ENCODE data around the gene KIAA1217. TPM values are rescaled to one million over a fixed set of nuclear protein-coding genes. Genes with fewer than 3 reads are reported as not detected.

KIAA1217 gene
- total and polyA plus RNA-seq, 9 of the 15 experiments (the other 6 are each of a cell fraction or from before 2014, with no cell fraction given), result 0.04 TPM; not detected in 8

GRCh38 chr10:24172909-24173308 lies 36.0 kb upstream of the KIAA1217 start (continued):
- TF ChIP-seq BRF1 (IDR thresholded peaks at IDR 0.05; ENCODE audit: borderline replicate concordance, extremely low read depth, insufficient read length), result no peak
- TF ChIP-seq, protein P1, sequence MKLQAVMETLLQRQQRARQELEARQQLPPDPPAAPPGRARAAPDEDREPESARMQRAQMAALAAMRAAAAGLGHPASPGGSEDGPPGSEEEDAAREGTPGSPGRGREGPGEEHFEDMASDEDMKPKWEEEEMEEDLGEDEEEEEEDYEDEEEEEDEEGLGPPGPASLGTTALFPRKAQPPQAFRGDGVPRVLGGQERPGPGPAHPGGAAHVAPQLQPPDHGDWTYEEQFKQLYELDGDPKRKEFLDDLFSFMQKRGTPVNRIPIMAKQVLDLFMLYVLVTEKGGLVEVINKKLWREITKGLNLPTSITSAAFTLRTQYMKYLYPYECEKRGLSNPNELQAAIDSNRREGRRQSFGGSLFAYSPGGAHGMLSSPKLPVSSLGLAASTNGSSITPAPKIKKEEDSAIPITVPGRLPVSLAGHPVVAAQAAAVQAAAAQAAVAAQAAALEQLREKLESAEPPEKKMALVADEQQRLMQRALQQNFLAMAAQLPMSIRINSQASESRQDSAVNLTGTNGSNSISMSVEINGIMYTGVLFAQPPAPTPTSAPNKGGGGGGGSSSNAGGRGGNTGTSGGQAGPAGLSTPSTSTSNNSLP (IDR thresholded peaks at IDR 0.05; ENCODE audit: borderline replicate concordance, low read depth, low read length), result no peak
- TF ChIP-seq, protein P2, sequence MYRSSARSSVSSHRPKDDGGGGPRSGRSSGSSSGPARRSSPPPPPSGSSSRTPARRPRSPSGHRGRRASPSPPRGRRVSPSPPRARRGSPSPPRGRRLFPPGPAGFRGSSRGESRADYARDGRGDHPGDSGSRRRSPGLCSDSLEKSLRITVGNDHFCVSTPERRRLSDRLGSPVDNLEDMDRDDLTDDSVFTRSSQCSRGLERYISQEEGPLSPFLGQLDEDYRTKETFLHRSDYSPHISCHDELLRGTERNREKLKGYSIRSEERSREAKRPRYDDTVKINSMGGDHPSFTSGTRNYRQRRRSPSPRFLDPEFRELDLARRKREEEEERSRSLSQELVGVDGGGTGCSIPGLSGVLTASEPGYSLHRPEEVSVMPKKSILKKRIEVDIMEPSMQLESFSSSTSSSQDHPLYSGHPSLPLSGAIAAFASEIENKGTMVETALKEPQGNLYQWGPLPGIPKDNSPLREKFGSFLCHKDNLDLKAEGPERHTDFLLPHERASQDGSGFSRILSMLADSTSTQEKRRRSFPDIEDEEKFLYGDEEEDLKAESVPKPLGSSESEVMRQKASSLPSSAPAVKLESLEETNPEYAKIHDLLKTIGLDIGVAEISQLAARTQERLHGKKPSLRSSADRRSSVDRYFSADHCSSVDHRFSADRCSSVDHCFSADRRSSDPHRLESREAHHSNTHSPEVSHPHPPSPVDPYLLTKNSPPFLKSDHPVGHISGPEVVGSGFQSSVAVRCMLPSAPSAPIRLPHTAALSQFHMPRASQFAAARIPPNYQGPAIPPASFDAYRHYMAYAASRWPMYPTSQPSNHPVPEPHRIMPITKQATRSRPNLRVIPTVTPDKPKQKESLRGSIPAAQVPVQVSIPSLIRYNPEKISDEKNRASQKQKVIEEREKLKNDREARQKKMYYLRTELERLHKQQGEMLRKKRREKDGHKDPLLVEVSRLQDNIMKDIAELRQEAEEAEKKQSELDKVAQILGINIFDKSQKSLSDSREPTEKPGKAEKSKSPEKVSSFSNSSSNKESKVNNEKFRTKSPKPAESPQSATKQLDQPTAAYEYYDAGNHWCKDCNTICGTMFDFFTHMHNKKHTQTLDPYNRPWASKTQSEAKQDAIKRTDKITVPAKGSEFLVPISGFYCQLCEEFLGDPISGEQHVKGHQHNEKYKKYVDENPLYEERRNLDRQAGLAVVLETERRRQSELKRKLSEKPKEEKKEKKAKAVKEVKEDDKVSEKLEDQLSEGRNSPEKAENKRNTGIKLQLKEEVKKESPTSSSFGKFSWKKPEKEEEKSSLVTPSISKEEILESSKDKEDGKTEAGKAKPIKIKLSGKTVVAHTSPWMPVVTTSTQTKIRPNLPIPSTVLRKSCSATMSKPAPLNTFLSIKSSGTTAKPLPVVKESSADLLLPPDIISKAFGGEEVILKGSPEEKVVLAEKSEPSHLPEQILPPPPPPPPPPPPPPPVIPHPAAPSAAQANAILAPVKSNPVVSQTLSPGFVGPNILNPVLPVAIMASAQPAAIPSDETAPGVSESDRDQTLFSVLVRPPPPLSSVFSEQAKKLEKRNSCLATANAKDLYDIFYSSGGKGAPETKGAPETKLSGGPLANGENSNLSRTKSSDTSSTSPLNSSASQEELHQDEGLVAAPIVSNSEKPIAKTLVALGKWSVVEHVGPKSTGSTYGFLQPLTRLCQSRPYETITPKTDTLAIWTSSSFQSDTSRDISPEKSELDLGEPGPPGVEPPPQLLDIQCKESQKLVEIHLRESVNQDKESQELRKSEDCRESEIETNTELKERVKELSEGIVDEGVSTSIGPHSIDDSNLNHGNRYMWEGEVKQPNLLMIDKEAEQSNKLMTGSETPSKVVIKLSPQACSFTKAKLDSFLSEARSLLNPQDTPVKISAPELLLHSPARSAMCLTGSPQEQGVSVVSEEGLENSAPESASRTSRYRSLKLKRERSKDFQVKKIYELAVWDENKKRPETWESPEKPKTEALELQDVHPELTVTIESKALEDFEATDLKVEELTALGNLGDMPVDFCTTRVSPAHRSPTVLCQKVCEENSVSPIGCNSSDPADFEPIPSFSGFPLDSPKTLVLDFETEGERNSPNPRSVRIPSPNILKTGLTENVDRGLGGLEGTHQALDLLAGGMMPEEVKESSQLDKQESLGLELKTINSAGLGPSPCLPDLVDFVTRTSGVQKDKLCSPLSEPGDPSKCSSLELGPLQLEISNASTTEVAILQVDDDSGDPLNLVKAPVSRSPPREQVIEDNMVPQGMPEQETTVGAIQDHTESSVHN (IDR thresholded peaks at IDR 0.05; ENCODE audit: borderline replicate concordance in 1 of 2, low read depth in 1 of 2), result no peak
